Measurements from ENCODE around the gene DPYSL3.

DNA sequence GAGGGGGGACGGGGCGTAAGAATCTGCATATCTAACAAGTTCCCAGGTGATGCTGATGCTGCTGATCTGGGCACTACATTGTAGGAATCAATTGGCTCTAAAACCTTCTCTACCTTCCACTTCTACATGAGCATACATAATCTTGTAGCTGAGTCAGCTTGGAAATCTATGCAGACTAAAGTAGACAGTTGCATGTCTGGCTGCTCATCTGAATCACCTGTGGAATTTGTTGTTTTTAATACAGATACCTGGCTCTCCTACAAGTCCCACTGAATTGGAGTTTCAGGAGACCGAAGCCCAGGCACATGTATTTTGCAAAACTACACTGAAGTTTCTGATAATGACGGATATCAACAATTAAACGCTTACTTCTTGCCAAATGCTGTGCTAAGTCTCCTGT, 161.4 kb downstream of the DPYSL3 start:
- TF ChIP-seq CTCF (IDR thresholded peaks at IDR 0.05; ENCODE audit: low read depth, low read length, poor library complexity, severe bottlenecking) (no peak), EZH2phosphoT487 (IDR thresholded peaks at IDR 0.05; ENCODE audit: borderline replicate concordance, low read length) (no peak)

All from DOHH2 (cell line).